ENCODE results near the gene PSMD6.

DNA sequence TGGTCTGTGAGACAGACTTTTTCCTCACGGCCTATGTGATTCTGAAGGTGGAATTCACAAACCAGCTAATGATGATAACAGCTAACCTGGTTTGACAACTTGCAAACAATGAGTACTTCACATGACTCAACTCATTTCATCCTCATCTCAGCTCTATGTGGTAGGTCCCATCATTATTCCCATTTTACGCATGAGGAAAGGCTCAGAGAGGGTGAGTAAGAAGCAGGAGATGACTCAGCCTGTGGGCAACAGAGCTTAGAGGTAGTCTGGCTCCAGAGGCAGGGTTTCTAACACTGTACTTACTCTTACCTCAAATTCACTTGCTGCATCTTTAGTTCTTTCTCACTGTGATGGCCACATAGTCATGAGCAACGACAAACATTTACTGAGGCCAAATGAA lies 25.8 kb upstream of the PSMD6 start:
- TF ChIP-seq POLR2AphosphoS5 (IDR thresholded peaks at IDR 0.05; ENCODE audit: borderline replicate concordance, low read depth, low read length) (no peak), EZH2 (IDR thresholded peaks at IDR 0.05) (no peak), FOXP2 (optimal IDR thresholded peaks at IDR 0.05; ENCODE audit: control extremely low read depth, extremely low read length, insufficient read depth) (no peak)
